Hepatocyte (in vitro differentiated cells): ENCODE data around the gene HSPB6.

Experiments
- EZH2phosphoT487 ChIP-seq: fragments of 200-600 bp; sonication (generic); IDR thresholded peaks from one replicate; pipeline ENCODE4 v1.6.1; 2018; ENCODE audit warnings: antibody characterized with exemption, mild to moderate bottlenecking, low read depth, moderate library complexity; ENCODE audit not compliant: unreplicated experiment, severe bottlenecking
- TF ChIP-seq, protein P1 (sequence below): fragments of 200-600 bp; sonication (generic); IDR thresholded peaks from 2 replicates; pipeline ENCODE4 v1.5.1; 2016; ENCODE audit warnings: antibody characterized with exemption, mild to moderate bottlenecking; ENCODE audit not compliant: poor library complexity

DNA sequence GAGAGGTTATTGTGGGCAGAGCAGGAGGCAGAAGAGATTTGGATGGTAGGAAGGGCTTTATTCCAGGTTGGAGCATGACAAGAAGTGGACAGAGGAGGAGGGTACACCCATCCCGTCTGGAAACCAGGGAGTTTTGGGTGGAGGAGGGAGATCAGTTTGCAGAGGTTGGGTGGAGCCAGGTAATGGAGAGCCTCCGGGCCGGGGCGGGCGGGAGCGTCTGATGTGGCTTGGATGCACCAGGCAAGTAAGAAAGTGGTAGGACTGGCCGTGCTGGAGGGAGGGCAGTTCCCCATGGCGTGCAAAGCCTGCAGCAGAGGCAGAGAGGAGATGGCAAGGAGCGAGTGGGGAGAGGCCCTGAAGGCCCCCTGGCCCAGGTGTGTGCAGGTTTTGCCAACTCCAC lies 25.5 kb downstream of the HSPB6 start:
- TF ChIP-seq, protein P1, sequence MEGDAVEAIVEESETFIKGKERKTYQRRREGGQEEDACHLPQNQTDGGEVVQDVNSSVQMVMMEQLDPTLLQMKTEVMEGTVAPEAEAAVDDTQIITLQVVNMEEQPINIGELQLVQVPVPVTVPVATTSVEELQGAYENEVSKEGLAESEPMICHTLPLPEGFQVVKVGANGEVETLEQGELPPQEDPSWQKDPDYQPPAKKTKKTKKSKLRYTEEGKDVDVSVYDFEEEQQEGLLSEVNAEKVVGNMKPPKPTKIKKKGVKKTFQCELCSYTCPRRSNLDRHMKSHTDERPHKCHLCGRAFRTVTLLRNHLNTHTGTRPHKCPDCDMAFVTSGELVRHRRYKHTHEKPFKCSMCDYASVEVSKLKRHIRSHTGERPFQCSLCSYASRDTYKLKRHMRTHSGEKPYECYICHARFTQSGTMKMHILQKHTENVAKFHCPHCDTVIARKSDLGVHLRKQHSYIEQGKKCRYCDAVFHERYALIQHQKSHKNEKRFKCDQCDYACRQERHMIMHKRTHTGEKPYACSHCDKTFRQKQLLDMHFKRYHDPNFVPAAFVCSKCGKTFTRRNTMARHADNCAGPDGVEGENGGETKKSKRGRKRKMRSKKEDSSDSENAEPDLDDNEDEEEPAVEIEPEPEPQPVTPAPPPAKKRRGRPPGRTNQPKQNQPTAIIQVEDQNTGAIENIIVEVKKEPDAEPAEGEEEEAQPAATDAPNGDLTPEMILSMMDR, result no peak
- TF ChIP-seq EZH2phosphoT487, result no peak
